ENCODE data around the gene SEPTIN6. TPM values are rescaled to one million over a fixed set of nuclear protein-coding genes. Genes with fewer than 3 reads are reported as not detected.

Gene SEPTIN6
- total RNA-seq, 4 donors from 2014 or later = 18.8 to 35.8 (median 29.7) TPM

Small RNA genes within 50 kb of the gene (small RNA-seq; reads per million reads assigned to genes)
- 2.8 reads per million, percentile 73 among the genes with 10 or more reads in this experiment for gene MIR766

Other genes with a start within 250 kb of the SEPTIN6 start
- 100 to 1,000 TPM in 2 of 4 donors, 10 to 100 TPM in 2; 79.3 to 176 (median 93.3) TPM for gene SLC25A5, start 224.7 kb downstream of the SEPTIN6 start, total RNA-seq
- gene STEEP1, start 127.8 kb downstream of the SEPTIN6 start, total RNA-seq = 10 to 100 TPM; 19.2 to 35.5 (median 30.2) TPM
- gene UBE2A, start 118.6 kb downstream of the SEPTIN6 start, total RNA-seq = 10 to 100 TPM; 31.8 to 62.5 (median 40.5) TPM
- 1 to 10 TPM; 4.4 to 9.0 (median 6.4) TPM for gene NKRF, start 86.7 kb downstream of the SEPTIN6 start, total RNA-seq
- 1 to 10 TPM in 1 of 4 donors, not detected in 3; 1.1 TPM for gene SOWAHD, start 65.4 kb upstream of the SEPTIN6 start, total RNA-seq
- gene RPL39, start 98.5 kb upstream of the SEPTIN6 start, total RNA-seq = 1,000 to 10,000 TPM; 2,139 to 3,555 (median 3,085) TPM
- gene UPF3B, start 159.8 kb upstream of the SEPTIN6 start, total RNA-seq = 1 to 10 TPM; 6.3 to 7.0 (median 6.6) TPM
- 10 to 100 TPM in 2 of 4 donors, 1 to 10 TPM in 2; 7.7 to 14.3 (median 10.9) TPM for gene RNF113A, start 178.6 kb upstream of the SEPTIN6 start, total RNA-seq
- 10 to 100 TPM; 36.3 to 50.9 (median 42.7) TPM for gene NDUFA1, start 178.7 kb upstream of the SEPTIN6 start, total RNA-seq
- gene AKAP14, start 202.7 kb upstream of the SEPTIN6 start, total RNA-seq = not detected

All from tibial nerve (tissue), 4 donors.